GM13977 (cell line): ENCODE data around the gene PRR14L.

Experiments
- DNase-seq: peaks from one replicate; pipeline ENCODE4 v3.0.0; 2012; ENCODE audit warnings: low spot score
- in situ Hi-C: fragments of 300-500 bp; cut with MboI; formaldehyde crosslinking; loops from one replicate; pipeline ENCODE4 v1.12.0; 2022; ENCODE audit warnings: low sequenced_read_pairs, low pct_unique_long_range_greater_than_20kb, mixed read lengths, inconsistent platforms; ENCODE audit not compliant: unreplicated experiment
- TF ChIP-seq, protein P1 (sequence below): IDR thresholded peaks from 2 replicates; pipeline ENCODE4 v1.5.1; 2012; ENCODE audit warnings: mild to moderate bottlenecking, control low read depth; ENCODE audit not compliant: insufficient read depth; ENCODE audit errors: extremely low read depth, missing control alignments

PRR14L gene

GRCh38 chr22:31662668-31663037 is 87.3 kb downstream of the PRR14L start:
- TF ChIP-seq, protein P1, sequence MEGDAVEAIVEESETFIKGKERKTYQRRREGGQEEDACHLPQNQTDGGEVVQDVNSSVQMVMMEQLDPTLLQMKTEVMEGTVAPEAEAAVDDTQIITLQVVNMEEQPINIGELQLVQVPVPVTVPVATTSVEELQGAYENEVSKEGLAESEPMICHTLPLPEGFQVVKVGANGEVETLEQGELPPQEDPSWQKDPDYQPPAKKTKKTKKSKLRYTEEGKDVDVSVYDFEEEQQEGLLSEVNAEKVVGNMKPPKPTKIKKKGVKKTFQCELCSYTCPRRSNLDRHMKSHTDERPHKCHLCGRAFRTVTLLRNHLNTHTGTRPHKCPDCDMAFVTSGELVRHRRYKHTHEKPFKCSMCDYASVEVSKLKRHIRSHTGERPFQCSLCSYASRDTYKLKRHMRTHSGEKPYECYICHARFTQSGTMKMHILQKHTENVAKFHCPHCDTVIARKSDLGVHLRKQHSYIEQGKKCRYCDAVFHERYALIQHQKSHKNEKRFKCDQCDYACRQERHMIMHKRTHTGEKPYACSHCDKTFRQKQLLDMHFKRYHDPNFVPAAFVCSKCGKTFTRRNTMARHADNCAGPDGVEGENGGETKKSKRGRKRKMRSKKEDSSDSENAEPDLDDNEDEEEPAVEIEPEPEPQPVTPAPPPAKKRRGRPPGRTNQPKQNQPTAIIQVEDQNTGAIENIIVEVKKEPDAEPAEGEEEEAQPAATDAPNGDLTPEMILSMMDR, result no peak
- no peak for DNase-seq
- in situ Hi-C loops, result loop anchor here (10.0 kb wide), 1 partner anchor 282 kb away; the partner anchor contains the start of gene YWHAH

- in situ Hi-C loops, result loop anchor here (10.0 kb wide), 1 partner anchor 283 kb away; the partner anchor contains the start of gene YWHAH
- DNase-seq, result peak; percentile 93
- TF ChIP-seq, protein P1, result no peak
Measured at GRCh38 chr22:31661851-31662667, 87.9 kb downstream of the PRR14L start, which contains the start of gene PISD. TSS of gene PISD (minus strand) at chr22:31662215. CDS start at chr22:31662208, 7 bp downstream.

GRCh38 chr22:31660860-31661341 is 89.0 kb downstream of the PRR14L start:
- DNase-seq, result peak; percentile 35
- in situ Hi-C loops, result loop anchor here (10.0 kb wide), 1 partner anchor 284 kb away; the partner anchor contains the start of gene YWHAH

DNA sequence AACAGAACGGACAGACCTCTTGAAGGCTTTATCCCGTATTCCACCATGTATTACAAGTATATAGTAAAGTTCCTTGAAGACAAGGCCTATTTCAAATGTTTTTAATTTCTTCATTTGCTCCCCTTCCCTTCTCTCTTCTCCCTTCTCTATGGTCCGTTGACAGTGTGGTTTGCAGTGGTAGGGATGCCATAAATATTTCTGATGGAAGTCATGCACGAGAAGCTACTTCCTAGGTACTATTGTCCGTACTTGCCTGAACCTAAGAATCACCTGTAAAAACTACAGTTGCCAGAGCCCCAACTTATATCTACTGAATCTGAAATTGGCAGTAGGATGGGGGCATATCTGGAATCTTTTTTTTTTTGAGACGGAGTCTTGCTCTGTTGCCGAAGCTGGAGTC is 90.7 kb downstream of the PRR14L start:
- no peak for DNase-seq
- TF ChIP-seq, protein P1, result no peak
- in situ Hi-C loops, result no loop called here

- TF ChIP-seq, protein P1, result no peak
- no peak for DNase-seq
- in situ Hi-C loops, result no loop called here
Measured at GRCh38 chr22:31654408-31654807, 95.5 kb downstream of the PRR14L start.

DNA sequence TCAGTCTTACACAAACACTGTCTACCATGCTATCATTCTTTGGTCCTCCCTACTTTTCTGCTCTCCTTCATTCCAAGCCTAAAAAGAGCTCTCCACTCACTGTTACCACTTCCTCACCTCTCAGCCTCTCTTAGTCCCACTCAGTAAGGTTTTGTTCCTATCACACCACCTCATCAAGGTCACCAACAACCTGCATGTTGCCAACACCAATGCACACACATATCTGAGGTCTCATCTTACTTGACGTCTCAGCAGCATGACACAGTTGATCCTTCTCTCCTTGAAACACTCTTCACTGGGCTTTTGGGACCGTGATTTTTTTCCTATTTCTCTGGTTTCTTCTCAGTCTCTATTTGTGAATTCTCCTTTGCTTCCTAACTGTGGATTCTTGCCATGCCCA is 96.0 kb downstream of the PRR14L start:
- in situ Hi-C loops, result no loop called here
- TF ChIP-seq, protein P1, result no peak
- no peak for DNase-seq

- DNase-seq, result no peak
- in situ Hi-C loops, result no loop called here
- TF ChIP-seq, protein P1, result no peak
Measured at GRCh38 chr22:31652911-31653684, 96.8 kb downstream of the PRR14L start.
